GM19193 (cell line): ENCODE data around the gene PPCDC.

Source experiments
- POLR2A ChIP-seq: IDR thresholded peaks from 4 replicates; pipeline ENCODE4 v1.6.1; 2011; ENCODE audit not compliant: insufficient read depth, insufficient read length; ENCODE audit errors: extremely low read depth

PPCDC gene

DNA sequence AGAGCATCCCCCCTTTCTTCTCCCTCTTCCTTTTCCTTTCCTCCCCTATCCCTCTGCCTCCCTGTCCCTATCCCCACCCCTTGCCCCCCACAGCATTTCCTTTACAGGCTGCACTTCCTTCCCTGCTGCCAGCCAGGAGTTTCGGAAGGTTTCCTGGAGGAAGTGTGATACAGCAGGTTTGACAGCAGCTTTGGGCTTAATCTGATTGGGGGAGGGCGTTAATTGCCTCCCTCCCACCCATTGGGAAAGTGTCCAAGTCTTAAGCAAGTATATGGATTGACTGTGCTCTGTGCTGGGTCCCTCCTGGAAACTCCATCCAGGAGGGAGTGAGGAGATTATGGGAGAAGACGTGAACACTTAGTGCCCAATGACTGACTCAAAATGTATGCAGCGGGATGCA is 26.2 kb upstream of the PPCDC start:
- no peak for TF ChIP-seq POLR2A

DNA sequence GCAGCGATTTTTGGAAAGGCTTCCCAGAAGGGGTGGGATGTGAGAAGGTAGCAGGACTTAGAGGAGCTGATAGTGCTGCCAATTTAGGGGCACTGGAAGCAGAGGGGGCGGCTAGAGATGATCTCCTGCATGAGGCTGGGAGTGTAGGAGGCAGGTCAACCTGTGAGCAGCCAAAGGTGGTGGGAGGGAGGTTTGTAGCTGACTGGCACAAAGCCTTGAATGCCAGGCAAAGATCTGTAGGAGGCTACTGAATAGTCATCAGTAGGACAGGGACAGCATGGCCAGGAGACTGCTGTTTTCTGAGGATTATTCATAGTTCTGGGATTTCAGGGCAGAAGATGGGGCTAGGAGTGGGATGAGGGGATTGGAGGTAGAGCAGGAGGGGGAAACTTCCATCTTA is 25.8 kb upstream of the PPCDC start:
- no peak for TF ChIP-seq POLR2A

DNA sequence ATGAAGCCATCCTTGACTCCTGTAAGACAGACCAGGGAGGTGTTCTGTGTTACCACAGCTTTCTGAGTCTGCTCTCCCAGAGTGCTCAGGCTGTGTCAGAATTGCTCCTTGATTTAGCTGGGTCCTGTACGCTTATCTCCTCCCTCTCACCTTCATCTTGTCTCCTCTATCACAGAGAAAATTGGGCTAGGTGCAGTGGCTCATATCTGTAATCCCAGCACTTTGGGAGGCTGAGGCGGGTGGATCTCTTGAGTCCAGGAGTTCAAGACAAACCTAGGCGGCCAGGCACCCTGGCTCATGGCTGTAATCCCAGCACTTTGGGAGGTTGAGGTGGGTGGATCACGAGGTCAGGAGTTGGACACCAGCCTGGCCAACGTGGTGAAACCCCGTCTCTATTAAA is 22.1 kb upstream of the PPCDC start:
- TF ChIP-seq POLR2A: no peak

DNA sequence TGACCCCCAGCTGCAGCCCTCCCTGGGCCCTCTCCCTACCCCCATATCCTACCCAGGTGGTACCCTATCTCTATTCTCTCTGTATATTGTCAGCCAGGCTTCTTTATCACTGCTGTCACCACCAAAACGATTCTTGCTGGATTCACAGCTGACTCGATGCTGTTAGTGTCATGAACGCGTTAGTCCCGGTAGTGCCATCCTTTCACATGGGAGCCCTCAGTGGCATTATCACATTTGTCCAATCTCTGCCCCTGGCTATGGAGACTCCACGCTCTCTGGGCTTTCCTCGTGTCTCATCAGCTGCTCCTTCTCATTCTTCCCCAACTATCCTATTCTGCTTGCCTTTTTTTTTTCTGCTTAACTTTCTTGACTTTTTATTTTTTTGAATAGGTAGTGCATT is 21.0 kb upstream of the PPCDC start:
- TF ChIP-seq POLR2A: no peak

DNA sequence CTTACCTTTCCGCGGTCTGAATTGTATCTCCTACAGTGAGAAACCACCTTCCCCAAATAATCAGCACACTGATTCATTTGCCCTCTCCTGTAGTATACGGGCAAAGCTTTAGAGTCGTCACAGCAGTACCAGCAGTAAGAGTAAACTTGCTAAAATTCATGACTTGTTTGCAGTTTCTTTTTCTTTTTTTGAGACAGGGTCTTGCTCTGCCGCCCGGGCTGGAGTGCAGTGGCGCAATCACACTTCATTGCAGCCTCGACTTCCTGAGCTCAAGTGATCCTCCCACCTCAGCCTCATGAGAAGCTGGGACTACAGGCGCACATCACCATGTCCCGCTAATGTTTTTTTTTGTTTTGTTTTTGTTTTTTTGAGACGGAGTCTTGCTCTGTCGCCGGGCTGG is 16.2 kb upstream of the PPCDC start:
- no peak for TF ChIP-seq POLR2A

DNA sequence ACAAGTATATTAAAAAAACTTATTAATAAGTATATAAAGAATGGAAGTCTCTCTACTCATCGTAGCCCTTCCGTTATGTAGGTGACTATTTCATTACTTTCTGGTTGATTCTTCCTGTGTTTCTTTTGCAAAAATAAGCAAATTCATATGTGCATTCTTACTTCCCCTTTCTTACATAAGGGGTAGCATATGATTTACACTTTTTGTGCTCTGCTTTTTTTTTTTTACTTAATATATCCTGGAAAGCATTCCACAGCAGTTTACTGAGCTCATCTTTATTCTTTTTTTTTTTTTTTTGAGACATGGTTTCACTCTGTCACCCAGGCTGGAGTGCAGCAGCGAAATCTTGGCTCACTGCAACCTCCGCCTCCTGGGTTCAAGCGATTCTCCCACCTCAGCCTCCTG is 15.2 kb upstream of the PPCDC start:
- TF ChIP-seq POLR2A: no peak

DNA sequence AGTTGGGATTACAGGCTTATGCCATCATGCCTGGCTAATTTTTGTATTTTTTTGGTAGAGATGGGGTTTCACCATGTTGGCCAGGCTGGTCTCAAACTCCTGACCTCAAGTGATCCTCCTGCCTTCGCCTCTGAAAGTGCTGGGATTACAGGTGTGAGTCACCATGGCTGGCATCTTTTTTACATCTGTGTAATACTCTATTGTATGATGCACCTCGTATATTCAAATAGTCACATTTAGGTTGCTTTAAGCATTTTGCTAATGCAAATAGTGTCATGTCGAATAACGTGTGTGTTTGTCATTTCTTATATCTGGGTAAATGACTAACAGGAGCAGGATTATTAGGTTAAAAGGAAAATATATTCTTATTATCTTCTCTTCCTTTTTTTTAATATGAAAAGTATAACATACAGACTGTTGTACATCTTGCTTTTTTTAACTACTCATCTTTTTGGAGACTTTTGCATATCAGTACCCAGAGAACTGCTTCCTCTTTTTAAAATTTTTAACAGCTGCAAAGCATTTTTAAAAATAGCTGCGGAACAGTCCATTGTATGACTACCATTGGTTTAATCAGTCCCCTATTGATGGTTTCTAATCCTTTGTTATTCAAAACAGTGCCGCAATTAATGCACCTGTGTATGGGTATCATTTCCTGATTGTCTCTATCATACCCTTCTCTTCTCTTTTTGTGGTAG is 14.6 kb upstream of the PPCDC start:
- TF ChIP-seq POLR2A: no peak

DNA sequence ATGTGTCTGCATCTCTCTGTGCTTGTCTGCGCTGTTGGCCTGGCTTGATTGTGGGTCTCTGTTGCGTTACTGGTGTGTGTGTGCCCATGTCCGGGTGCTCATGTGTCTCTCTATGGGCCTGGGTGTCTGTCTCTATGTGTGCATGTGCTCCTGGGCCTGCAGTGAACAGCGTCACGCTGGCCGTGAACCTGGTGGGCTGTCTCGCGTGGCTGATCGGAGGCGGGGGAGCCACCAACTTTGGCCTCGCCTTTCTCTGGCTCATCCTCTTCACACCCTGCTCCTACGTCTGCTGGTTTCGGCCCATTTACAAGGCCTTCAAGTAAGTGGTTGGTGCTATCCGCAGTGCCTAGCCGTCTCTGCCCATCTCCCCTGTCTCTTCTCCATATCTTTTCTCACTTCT is 7.0 kb upstream of the PPCDC start:
- no peak for TF ChIP-seq POLR2A

DNA sequence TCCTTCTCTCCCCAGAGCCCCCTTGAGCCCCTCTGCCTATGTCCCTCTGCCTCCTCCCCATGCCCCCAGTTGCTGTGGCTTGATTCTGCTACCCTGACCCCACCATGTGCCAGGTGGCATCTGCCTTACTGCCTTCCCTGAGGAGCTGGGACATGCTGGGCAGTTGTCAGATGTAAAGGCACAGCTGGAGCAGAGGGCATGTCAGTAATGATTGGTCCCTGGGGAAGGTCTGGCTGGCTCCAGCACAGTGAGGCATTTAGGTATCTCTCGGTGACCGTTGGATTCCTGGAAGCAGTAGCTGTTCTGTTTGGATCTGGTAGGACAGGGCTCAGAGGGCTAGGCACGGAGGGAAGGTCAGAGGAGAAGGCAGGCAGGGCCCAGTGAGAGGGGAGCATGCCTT is 3.5 kb upstream of the PPCDC start:
- TF ChIP-seq POLR2A: no peak

DNA sequence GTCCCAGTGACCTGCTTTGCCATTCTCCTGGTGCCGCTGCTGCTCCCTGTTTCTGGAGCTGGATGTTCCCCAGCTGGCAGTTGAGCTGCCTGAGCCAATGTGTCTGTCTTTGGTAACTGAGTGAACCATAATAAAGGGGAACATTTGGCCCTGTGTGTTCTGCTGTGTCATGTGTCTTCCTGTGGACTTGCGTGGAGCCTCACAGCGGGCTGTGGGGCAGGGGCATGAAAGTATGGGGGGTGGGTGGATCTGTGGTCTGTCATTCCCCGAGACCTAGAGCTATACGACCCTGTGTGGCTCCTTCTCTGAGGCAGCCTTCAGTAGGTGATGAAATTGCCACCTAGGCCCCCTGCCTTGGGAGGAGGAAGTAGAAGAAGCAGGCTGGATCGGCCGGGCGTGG is 2.0 kb upstream of the PPCDC start:
- no peak for TF ChIP-seq POLR2A

DNA sequence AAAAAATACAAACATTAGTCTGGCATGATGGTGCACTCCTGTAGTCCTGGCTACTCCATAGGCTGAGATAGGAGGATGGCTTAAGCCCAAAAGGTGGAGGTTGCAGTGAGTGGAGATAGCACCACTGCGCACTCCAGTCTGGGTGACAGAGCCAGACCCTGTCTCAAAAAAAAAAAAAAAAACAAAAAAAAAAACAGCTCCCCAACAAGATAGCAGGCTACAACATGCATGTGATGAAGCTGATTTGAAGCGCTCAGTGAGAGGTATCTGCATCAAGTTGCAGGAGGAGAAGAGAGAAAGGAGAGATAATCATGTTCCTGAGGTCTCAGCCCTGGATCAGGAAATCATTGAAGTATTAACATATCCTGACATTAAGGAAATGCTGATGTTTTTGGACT is 608 bp upstream of the PPCDC start:
- no peak for TF ChIP-seq POLR2A

DNA sequence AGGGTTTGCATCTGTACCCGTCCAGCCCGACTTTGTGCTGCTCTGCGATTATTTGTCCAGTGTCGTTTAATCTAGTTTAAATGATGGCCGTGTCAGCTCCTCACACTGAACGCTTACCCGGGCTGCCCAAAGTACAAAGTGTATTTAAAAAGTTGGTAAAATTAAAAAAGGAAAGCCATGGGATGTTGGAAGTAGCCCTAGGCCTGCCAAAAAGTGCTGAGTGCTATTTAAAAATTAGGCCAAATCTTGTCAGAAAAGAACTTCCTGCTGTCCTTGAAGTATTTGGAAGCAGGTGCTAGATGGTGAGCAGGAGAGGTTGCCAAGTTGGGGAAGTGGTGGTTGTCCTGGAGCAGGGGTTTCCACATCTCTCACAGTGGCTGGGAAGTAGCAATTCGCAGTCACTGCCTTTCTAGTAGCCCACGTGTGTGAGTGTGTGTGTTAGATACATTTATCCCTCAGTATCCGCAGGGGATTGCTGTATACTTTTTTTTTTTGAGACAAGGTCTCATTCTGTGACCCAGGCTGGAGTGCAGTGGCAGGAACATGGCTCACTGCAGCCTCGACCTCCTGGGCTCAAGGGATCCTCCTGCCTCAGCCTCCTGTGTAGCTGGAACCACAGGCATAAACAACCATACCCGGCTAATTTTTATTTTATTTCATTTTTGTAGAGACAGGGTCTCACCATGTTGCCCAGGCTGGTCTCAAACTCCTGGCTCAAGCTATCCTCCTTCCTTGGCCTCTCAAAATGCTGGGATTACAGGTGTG is 664 bp downstream of the PPCDC start:
- no peak for TF ChIP-seq POLR2A

DNA sequence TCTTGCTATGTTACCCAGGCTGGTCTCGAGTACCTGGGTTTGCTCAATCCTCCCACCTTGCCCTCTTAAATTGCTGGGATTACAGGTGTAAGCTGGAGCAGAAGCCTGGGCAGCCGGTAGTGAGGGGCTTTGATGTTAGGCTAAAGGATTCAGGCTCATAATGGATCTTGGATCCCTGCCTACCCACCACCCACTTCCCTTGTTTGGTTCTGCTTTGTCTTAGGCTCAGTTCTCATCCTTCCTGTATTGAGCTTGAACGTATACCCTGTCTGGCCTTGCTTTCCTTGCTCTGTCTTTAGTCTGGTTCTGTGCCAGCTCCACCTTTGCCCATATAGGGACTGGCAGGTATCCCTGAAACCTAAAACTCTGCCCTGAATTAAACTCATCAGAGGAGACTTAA is 1.7 kb downstream of the PPCDC start:
- TF ChIP-seq POLR2A: no peak

DNA sequence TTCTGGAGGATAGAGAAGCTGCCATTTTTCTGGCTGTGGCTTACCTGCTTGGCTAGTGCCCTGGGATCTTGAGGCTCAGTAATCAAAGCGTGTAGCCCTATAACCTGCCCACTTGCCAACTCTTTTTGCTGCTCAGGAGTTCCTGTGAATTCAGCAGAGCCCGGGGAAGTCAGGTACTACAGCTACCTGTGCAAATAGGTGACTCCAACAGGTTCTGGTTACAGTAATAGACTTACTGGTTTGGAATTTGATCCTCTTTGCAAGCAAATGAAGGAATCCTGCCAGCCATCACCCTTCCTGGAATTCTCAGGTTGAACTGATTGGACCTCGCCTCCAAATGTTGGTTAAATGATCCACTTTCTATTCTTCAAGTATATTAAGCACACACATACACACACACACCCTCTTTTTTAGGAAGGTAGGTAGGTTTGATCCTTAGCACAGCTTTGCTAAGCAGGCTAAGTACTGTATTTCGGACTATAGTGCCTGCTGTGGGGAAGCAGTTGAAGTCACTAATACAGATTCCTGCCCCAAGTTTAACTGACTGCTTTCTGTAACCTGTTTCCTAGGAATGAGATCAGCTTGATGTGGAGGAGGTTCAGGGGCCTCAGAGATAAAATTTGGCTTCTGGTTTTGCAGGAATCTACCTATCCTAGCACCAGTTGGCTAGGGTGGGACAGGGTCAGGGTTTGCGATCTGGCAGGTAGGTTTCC is 2.3 kb downstream of the PPCDC start:
- no peak for TF ChIP-seq POLR2A

DNA sequence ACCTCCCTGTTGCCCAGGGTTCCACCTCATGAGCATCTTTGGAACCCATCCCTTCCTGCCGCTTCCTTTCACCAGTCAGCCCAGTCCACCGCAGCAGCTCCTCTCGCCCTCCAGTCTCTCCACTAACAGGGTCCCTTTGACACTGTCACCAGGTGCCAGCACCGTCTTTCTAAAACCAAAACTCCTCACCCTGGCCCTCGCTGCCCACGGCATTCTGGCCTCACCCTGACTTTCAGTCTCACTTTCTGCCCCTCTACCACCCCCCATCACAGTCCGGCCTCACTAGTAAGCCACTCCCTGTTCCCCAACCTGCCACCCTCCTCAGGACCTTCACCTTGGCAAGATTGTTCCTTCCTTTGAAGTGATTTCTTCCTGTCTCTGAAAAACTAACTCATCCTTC is 4.2 kb downstream of the PPCDC start:
- no peak for TF ChIP-seq POLR2A

DNA sequence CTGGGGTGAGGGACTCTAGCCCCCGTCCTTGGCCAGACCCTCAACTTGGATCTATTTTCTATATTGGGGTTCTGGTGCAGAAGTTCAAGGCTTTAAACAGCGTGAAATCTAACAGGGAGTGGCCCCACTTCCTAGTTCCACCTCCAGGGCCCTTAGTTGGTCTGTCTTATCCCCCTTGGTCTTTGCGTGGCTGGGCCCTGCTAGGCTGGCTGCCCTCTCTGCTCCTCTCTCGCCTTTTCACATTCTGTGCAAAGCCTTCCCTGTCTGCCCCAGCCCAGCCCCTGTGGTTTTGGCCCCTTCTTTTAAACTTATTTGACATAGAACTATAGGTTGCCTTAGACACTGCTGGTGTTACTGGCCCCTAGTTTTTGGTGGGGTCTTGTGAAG is 5.6 kb downstream of the PPCDC start:
- no peak for TF ChIP-seq POLR2A
